ENCODE data around the gene HNRNPU.

The HNRNPU gene

DNA sequence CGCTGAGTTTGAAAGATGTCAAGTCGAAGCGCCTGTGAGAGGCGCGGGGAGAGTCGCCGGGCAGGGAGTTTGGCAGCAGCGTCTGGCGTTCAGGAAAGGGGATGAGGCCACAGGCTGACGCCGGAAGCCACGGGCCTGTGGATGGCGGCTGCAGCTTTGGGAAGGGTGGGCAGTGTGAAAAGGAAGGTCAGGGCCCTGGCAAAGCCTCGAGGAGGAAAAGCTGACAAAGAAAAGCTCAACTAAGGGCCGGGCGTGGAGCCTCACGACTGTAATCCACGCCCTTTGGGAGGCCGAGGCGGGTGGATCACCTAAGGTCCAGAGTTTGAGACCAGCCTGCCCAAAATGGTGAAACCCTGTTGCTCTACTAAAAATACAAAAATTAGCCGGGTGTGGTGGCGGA lies 54.1 kb downstream of the HNRNPU start:
- in situ Hi-C loops (cut with HindIII; ENCODE audit: low sequenced_read_pairs): no loop called here

DNA sequence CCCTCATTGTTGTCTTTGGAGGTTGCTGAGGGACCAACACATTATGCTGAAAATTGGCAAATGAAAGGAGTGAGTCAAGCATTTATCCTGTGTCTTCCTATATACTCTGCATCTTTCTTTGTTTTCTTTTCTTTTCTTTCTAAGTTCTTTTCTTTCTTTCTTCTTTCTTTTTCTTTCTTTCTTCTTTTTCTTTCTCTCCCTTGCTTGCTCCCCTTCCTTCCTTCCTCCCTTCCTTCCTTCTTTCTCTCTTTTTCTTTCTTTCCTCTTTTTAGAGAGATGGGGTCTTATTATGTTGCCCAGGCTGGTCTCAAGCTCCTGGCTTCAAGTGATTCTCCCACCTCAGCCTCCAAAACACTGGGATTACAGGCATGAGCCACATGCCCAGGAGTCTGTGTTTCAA lies 57.2 kb downstream of the HNRNPU start:
- in situ Hi-C loops (cut with HindIII; ENCODE audit: low sequenced_read_pairs): no loop called here

DNA sequence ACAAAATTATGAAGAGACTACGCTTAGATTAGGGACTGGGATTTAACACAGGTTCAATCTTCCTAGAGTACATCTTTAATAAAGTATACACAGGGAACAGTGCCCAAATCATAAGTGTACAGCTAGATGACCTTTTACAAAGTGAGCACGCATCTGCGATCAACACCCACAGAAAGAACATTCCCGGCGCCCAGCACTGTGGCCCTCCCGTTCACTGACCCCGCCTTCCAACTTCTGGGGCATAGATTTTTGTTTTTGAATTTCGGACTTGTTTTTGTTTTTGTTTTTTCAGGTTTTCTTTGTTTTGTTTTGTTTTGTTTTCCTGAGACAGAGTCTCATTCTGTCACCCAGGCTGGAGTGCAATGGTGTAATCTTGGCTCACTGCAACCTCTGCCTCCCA lies 59.5 kb downstream of the HNRNPU start:
- in situ Hi-C loops (cut with HindIII; ENCODE audit: low sequenced_read_pairs): no loop called here

DNA sequence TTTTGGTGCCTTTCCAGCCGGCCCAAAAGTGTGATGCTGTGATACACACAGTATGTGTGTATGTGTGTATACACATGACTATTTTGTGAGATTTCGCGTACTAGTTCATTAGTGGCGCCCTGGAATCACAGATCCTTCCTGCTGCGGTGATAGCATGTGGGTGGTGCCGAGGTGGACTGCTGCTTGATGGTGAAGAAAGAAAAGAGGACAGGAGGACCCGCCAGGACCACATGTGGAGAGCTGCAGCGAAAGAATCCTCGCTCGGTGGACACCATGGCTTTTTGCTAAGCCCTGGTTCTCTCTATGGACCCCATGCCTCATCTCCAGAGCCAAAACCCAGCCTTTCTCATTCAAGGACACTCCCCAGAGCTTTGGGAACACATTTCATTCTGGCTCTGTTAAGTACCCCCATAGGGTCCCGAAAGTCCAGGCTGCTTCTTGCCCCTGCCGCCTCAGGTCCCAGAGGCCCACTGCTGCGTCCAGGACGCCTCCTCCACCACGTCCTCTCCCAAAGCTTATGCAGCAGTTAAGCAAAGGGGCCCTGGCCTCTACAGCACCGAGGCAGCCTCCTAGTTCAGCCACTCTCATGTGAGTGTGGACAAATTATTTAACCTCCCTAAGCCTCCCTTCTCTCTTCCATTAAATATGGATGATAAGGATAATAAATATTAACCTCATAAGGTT lies 61.6 kb downstream of the HNRNPU start:
- in situ Hi-C loops (cut with HindIII; ENCODE audit: low sequenced_read_pairs): no loop called here

DNA sequence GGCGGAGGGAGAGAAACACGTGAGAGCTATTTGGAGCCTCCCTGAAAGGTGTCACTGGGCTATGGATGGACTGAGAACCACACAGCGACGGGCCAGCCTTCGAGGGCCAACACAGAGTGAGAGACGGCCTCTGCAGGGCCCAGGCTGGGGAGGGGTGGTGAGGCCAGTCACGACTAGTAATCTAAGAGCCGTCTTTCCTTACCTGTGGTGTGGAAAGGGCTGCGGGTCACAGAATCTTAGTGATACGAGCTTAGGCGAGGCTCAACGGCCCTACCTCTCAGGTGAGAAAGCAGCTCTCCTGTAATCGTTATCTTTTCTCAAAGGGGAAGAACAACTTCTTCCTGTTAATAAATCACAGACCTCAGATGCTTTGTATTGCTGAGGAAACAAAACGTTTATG lies 62.3 kb downstream of the HNRNPU start:
- in situ Hi-C loops (cut with HindIII; ENCODE audit: low sequenced_read_pairs): no loop called here

DNA sequence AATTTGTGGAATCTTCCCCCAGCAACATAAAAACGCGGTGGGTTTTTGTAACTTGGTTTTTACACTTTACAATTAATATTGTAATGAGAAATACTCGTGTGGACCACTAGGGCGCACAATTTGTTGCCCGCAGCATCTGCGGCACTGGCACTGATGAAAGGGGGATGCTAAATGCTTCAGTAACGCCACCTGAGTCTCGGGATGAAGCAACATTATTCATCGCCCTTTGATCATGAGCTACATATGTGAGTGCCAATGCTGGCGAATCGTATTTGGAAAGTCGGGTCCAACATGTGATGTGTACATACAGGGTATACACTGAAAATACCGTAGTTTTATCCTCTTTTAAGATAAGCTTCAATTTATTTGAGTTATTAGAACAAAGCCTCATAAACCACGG lies 63.1 kb downstream of the HNRNPU start:
- in situ Hi-C loops (cut with HindIII; ENCODE audit: low sequenced_read_pairs): no loop called here

DNA sequence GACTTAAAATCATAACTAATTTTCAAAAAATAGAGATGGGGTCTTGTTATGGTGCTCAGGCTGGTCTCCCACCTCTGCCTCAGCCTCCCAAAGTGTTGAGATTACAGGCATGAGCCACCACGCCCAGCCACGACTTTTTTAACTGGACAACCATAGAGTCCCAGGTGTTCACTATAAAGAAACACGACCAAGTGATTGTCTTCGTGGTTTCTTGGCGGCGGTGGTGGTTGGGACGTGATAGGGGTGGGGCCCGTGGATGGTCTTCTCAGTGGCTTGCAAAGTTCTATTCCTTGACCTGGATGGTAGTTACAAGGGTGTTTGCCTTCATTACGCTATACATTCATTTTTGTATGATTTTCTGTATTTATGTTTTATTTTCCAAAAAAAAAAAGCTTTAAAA lies 63.5 kb downstream of the HNRNPU start:
- in situ Hi-C loops (cut with HindIII; ENCODE audit: low sequenced_read_pairs): no loop called here
